K562 (cell line): Measurements from ENCODE around the gene CDK14. TPM values are rescaled to one million over a fixed set of nuclear protein-coding genes. Genes with fewer than 3 reads are reported as not detected.
A peak's percentile ranks its signal among the peaks of the same experiment; 100 is the strongest.
"Not testable (repeated sequence)": the region's sequence is repeated elsewhere in the genome, so short reads cannot be mapped to it uniquely, and the experiment has no call there.

Experiments
- ATAC-seq: fragments of 200-7000 bp; cut with Tn5 transposase; 3 replicates; pipeline ENCODE4 v1.9.1; 2020; ENCODE audit warnings: moderate library complexity
- BruUV-seq: library from RNA; stranded (reverse); fragments of 400-500 nt; replicated peaks from 2 replicates; lab custom pipeline; 2021; lab: Mats Ljungman, UMichigan
- CTCF ChIA-PET: fragments of 300-600 bp; formaldehyde crosslinking; extraction: SDS; loops from one replicate; lab custom pipeline; 2021; ENCODE audit warnings: low intra/inter-chr PET ratio; lab: Yijun Ruan, JAX
- POLR2A ChIA-PET: fragments of 300-600, 350-650 bp; sonication (Branson Sonifier 250); formaldehyde crosslinking; extraction: SDS; loops from one replicate; lab custom pipeline; 2021; ENCODE audit warnings: antibody characterized with exemption, inconsistent platforms; lab: Yijun Ruan, JAX
- DNase-seq, 4 experiments: peaks; one replicate each; pipeline versions ENCODE4 v3.0.0 to v3.0.0-alpha.2; 2011 to 2018; ENCODE audit warnings: low spot score in 3 of 4, mixed read lengths in 3 of 4; ENCODE audit errors: extremely low read depth in 1 of 4
- FAIRE-seq: peaks from 2 replicates; lab custom pipeline; 2011; peaks lifted over from hg19 to GRCh38; lab: Jason Lieb, UNC
- H2AFZ ChIP-seq: 2 replicates; pipeline ENCODE4 v1.6.0; 2011; ENCODE audit warnings: low read depth, low read length, control low read depth, inconsistent platforms
- H3K27ac ChIP-seq: fragments of 200-600 bp; 3 replicates; pipeline ENCODE4 v1.8.0; 2011; ENCODE audit warnings: low read depth, mild to moderate bottlenecking, control low read depth, inconsistent platforms, low read length, moderate library complexity, mixed read lengths; ENCODE audit errors: extremely low read depth
- H3K27me3 ChIP-seq, 2 experiments: fragments of 300-600 bp in 1 of 2; 2 replicates in 1 of 2; 3 replicates in 1 of 2; pipeline versions ENCODE4 v1.6.0 to v1.8.0; 2011; ENCODE audit warnings: inconsistent platforms in 2 of 2, low read length in 2 of 2, mild to moderate bottlenecking in 1 of 2, mixed read lengths in 1 of 2, moderate library complexity in 1 of 2; ENCODE audit not compliant: control insufficient read depth in 2 of 2, insufficient read depth in 2 of 2
- H3K36me3 ChIP-seq: fragments of 300-600 bp; 3 replicates; pipeline ENCODE4 v1.8.0; 2011; ENCODE audit warnings: mild to moderate bottlenecking, low read length, inconsistent platforms; ENCODE audit not compliant: control insufficient read depth, insufficient read depth
- H3K4me1 ChIP-seq, 2 experiments: fragments of 200-600 bp in 1 of 2; replicated peaks in 1 of 2; 2 replicates in 1 of 2; 3 replicates in 1 of 2; pipeline versions ENCODE4 v1.5.1 to v1.8.0; 2011; ENCODE audit warnings: inconsistent platforms in 2 of 2, low read length in 2 of 2, mild to moderate bottlenecking in 1 of 2, mixed read lengths in 1 of 2, moderate library complexity in 1 of 2; ENCODE audit not compliant: control insufficient read depth in 2 of 2, insufficient read depth in 2 of 2
- H3K4me2 ChIP-seq: 2 replicates; pipeline ENCODE4 v1.6.1; 2011; ENCODE audit warnings: low read length, control low read depth, inconsistent platforms, mixed read lengths; ENCODE audit not compliant: insufficient read depth
- H3K4me3 ChIP-seq: fragments of 200-600 bp; sonication (generic), shearing (Covaris generic); 2 replicates; pipeline ENCODE4 v1.5.1; 2016; ENCODE audit warnings: control low read depth, inconsistent platforms
- H3K79me2 ChIP-seq: fragments of 200-600 bp; 3 replicates; pipeline ENCODE4 v1.8.0; 2011; ENCODE audit warnings: low read length, inconsistent platforms; ENCODE audit not compliant: control insufficient read depth, insufficient read depth
- H3K9ac ChIP-seq, 2 experiments: 2 replicates each; pipeline versions ENCODE4 v1.6.0 to v1.6.1; 2011; ENCODE audit warnings: low read depth in 2 of 2, low read length in 2 of 2, control low read depth in 1 of 2, inconsistent platforms in 1 of 2, mild to moderate bottlenecking in 1 of 2, mixed read lengths in 1 of 2; ENCODE audit not compliant: insufficient read depth in 1 of 2
- H3K9me1 ChIP-seq: one replicate; pipeline ENCODE4 v1.6.0; 2011; ENCODE audit warnings: inconsistent platforms, mild to moderate bottlenecking, low read length, moderate library complexity; ENCODE audit not compliant: control insufficient read depth, insufficient read depth
- H3K9me3 ChIP-seq: replicated peaks from 2 replicates; pipeline ENCODE4 v1.5.1; 2011; ENCODE audit warnings: low read depth, low read length, inconsistent platforms; ENCODE audit not compliant: control insufficient read depth, insufficient read depth
- H4K20me1 ChIP-seq: replicated peaks from 2 replicates; pipeline ENCODE4 v1.6.1; 2011; ENCODE audit warnings: low read length, inconsistent platforms, mixed read lengths; ENCODE audit not compliant: control insufficient read depth, insufficient read depth
- EP400 ChIP-seq: fragments of 450-650 bp; IDR thresholded peaks from 2 replicates; pipeline ENCODE4 v1.6.1; 2017; ENCODE audit warnings: antibody characterized with exemption, mild to moderate bottlenecking, moderate library complexity
- FOXA3 ChIP-seq, 2 experiments: fragments of 450-650 bp in 1 of 2; sonication (generic) in 1 of 2; formaldehyde crosslinking; IDR thresholded peaks in 1 of 2; conservative IDR thresholded peaks in 1 of 2; 2 replicates each; pipeline versions ENCODE4 v1.4.0 to v1.8.0; 2020 to 2022; ENCODE audit warnings: mild to moderate bottlenecking in 2 of 2, missing genetic modification reagents in 1 of 2
- FUS ChIP-seq: fragments of 200-400 bp; formaldehyde crosslinking; optimal IDR thresholded peaks from 2 replicates; pipeline ENCODE3; 2017; ENCODE audit warnings: low read depth, low read length
- POLR3G ChIP-seq: IDR thresholded peaks from 2 replicates; pipeline ENCODE4 v1.6.1; 2011; ENCODE audit not compliant: insufficient read length, insufficient replicate concordance; ENCODE audit errors: extremely low read depth
- PRPF4 ChIP-seq: fragments of 200-400 bp; formaldehyde crosslinking; IDR thresholded peaks from one replicate; pipeline ENCODE4 v1.6.1; 2017; ENCODE audit warnings: low read length, low read depth, mild to moderate bottlenecking; ENCODE audit not compliant: insufficient read depth, poor library complexity, severe bottlenecking
- SMC3 ChIP-seq: conservative IDR thresholded peaks from 2 replicates; pipeline ENCODE4 v1.6.1; 2011; ENCODE audit warnings: low read depth, low read length, improper control_type of control experiment; ENCODE audit not compliant: insufficient read depth
- ZNF197 ChIP-seq: fragments of 200-800 bp; sonication (Bioruptor generic); IDR thresholded peaks from 2 replicates; pipeline ENCODE4 v1.6.1; 2016; ENCODE audit warnings: low read depth, missing genetic modification characterization, missing compliant biosample characterization
- ZNF589 ChIP-seq: fragments of 200-800 bp; sonication (Bioruptor generic); IDR thresholded peaks from 2 replicates; pipeline ENCODE4 v1.6.1; 2016; ENCODE audit warnings: low read depth, missing genetic modification characterization, missing compliant biosample characterization
- ZNF785 ChIP-seq: fragments of 250-450 bp; sonication (Bioruptor Pico); IDR thresholded peaks from 2 replicates; pipeline ENCODE4 v1.4.0; 2020; ENCODE audit warnings: mild to moderate bottlenecking
- ZNF79 ChIP-seq: fragments of 250-450 bp; sonication (Bioruptor Pico); IDR thresholded peaks from 2 replicates; pipeline ENCODE4 v1.4.0; 2020; ENCODE audit warnings: low read depth, mild to moderate bottlenecking, moderate library complexity
- WGBS: fragments of 100-300 bp; shearing (Covaris generic); methylation state at CpG from one replicate; pipeline ENCODE4 v1.1.6; 2016; ENCODE audit warnings: low coverage, mixed read lengths; ENCODE audit not compliant: insufficient coverage; ENCODE audit errors: missing lambda C conversion rate; 5-methylcytosine and 5-hydroxymethylcytosine counted together
- in situ Hi-C: fragments of 300-500 bp; cut with MboI; formaldehyde crosslinking; loops from 4 replicates; pipeline ENCODE4 v1.15.0; 2018; ENCODE audit warnings: inconsistent platforms, mixed read lengths
- intact Hi-C: fragments of 100-400 bp; cut with micrococcal nuclease; formaldehyde crosslinking; loops from 2 replicates; pipeline ENCODE4 v1.14.2; 2022
- polyA plus RNA-seq, 8 experiments: library from polyadenylated mRNA; depleted of rRNA in 4 of 8; stranded (reverse) in 5 of 8; unstranded in 3 of 8; fragments of >200 nt; fragmentation: Nextera tagmentation in 2 of 8; fragmentation: Illumina TruSeq in 1 of 8; extraction: Ambion mirVana in 2 of 8; extraction: Trizol in 1 of 8; gene quantifications; 2 replicates each; pipeline versions ENCODE4 v1.2.1 to v1.2.3, GENCODE V29; 2011 to 2014; ENCODE audit warnings: inconsistent platforms in 1 of 8, missing spikeins in 1 of 8
- total RNA-seq, 7 experiments: library from RNA; depleted of rRNA in 6 of 7; stranded (reverse); fragments of >200 nt in 6 of 7; fragmentation: Illumina TruSeq in 2 of 7; extraction: Trizol in 2 of 7; gene quantifications; 2 replicates each; pipeline versions ENCODE4 v1.2.1 to v1.2.3, GENCODE V29; 2011 to 2021; ENCODE audit warnings: low replicate concordance in 1 of 7
- TF ChIP-seq, protein P1 (sequence below): fragments of 450-650 bp; IDR thresholded peaks from 2 replicates; pipeline ENCODE4 v1.6.1; 2016; ENCODE audit warnings: low read depth, mild to moderate bottlenecking, moderate library complexity
- TF ChIP-seq, protein P2 (sequence below): IDR thresholded peaks from 2 replicates; pipeline ENCODE4 v1.6.1; 2011; ENCODE audit not compliant: insufficient read length; ENCODE audit errors: extremely low read depth

The CDK14 gene
- total and polyA plus RNA-seq, 9 of the 15 experiments (the other 6 are each of a cell fraction or from before 2014, with no cell fraction given) = 0.03 to 0.91 (median 0.16) TPM

GRCh38 chr7:90639683-90640082 lies 43.6 kb downstream of the CDK14 start:
- H3K9me1 ChIP-seq, H3K27ac ChIP-seq, ATAC-seq, H3K27me3 ChIP-seq, H4K20me1 ChIP-seq, CTCF ChIA-PET, H3K9ac ChIP-seq, in situ Hi-C loops, intact Hi-C loops, H2AFZ ChIP-seq, H3K79me2 ChIP-seq, POLR2A ChIA-PET, BruUV-seq, DNase-seq, H3K9me3 ChIP-seq, FAIRE-seq, H3K4me3 ChIP-seq, H3K4me1 ChIP-seq, H3K36me3 ChIP-seq: not testable (repeated sequence)
- under 1% methylated on average over 15 of the region's 17 CpGs for WGBS
- H3K4me2 ChIP-seq = peak overlapping the region; percentile 27
- TF ChIP-seq EP400 = peak; percentile 26; the same call in 1 of the 2 replicates
- TF ChIP-seq FOXA3 (CRISPR knock-in tag; conservative IDR thresholded peaks at IDR 0.05 in 1 of 2, IDR thresholded peaks at IDR 0.05 in 1 of 2) = 0 out of 4 replicates have a peak, but pooled peaks of 1 of the 2 experiments have one; percentile 48

DNA sequence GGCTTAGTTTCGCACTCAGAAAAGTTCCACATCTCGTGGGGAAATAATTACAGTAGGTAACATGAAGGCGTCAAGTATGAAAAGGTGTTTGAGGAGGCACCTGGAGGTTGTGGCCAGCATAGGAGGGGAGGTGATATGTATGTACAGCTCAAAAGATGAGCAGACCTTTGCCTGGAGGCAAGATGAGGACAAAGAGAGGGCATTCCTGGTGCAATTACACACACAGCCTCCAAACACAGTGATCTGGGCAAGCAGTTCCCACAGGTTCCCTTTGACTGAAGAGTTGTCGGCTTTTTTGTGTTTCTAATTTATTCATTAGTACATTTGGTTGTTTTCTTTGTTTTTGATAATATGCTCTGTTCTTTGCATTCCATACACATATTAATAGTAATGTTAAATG lies 46.9 kb downstream of the CDK14 start:
- 0% methylated on average over 4 of the region's 4 CpGs for WGBS
- CTCF ChIA-PET = no interaction called here
- Histone ChIP-seq H3K27me3 (no peaks in the 10 kb centered on the region), H3K4me2 (no peak overlapping the region), H4K20me1 (no peaks in the 10 kb centered on the region), H3K9me3 (no peaks in the 10 kb centered on the region), H3K4me1 (no peaks in the 10 kb centered on the region), H3K9ac (no peak overlapping the region), H3K79me2 (no peaks in the 10 kb centered on the region), H3K36me3 (no peaks in the 10 kb centered on the region), H3K4me3 (no peak overlapping the region), H3K27ac (no peak overlapping the region), H3K9me1 (no peaks in the 10 kb centered on the region), H2AFZ (no peak overlapping the region)
- in situ Hi-C loops = no loop called here
- POLR2A ChIA-PET = no interaction called here
- FAIRE-seq (no peak), DNase-seq (no peak), ATAC-seq (no peak)
- BruUV-seq = no TSS peak
- intact Hi-C loops = no loop called here
- no peak for TF ChIP-seq ZNF79 (CRISPR knock-in tag)
- no peak for TF ChIP-seq FUS
- TF ChIP-seq POLR3G = no peak
- no peak for TF ChIP-seq ZNF589 (CRISPR knock-in tag)
- TF ChIP-seq, protein P1, sequence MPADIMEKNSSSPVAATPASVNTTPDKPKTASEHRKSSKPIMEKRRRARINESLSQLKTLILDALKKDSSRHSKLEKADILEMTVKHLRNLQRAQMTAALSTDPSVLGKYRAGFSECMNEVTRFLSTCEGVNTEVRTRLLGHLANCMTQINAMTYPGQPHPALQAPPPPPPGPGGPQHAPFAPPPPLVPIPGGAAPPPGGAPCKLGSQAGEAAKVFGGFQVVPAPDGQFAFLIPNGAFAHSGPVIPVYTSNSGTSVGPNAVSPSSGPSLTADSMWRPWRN = no peak
- TF ChIP-seq, protein P2, sequence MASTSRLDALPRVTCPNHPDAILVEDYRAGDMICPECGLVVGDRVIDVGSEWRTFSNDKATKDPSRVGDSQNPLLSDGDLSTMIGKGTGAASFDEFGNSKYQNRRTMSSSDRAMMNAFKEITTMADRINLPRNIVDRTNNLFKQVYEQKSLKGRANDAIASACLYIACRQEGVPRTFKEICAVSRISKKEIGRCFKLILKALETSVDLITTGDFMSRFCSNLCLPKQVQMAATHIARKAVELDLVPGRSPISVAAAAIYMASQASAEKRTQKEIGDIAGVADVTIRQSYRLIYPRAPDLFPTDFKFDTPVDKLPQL = no peak
- TF ChIP-seq PRPF4 = no peak
- TF ChIP-seq ZNF197 (CRISPR knock-in tag) = no peak
- TF ChIP-seq ZNF785 (CRISPR knock-in tag) = no peak
- no peak for TF ChIP-seq SMC3
